Mucosa of descending colon (tissue), 3 donors: ENCODE data around the gene SLC66A3. TPM values are rescaled to one million over a fixed set of nuclear protein-coding genes. Genes with fewer than 3 reads are reported as not detected.
A peak's percentile ranks its signal among the peaks of the same experiment; 100 is the strongest.

ENCODE experiments used
- ATAC-seq: fragments of 200-7000 bp; cut with Tn5 transposase; one replicate; pipeline ENCODE4 v1.9.1; 2020; ENCODE audit warnings: mild to moderate bottlenecking, moderate library complexity
- DNase-seq, 3 donors: peaks; one replicate each; pipeline ENCODE4 v3.0.0-alpha.2; 2020
- H3K36me3 ChIP-seq: fragments of 200-600 bp; one replicate; pipeline ENCODE4 v1.8.0; 2021; ENCODE audit warnings: low read depth, mild to moderate bottlenecking
- H3K4me1 ChIP-seq: fragments of 200-600 bp; one replicate; pipeline ENCODE4 v1.8.0; 2021; ENCODE audit warnings: low read depth, mild to moderate bottlenecking
- H3K4me3 ChIP-seq: fragments of 200-600 bp; one replicate; pipeline ENCODE4 v1.8.0; 2021; ENCODE audit warnings: mild to moderate bottlenecking
- H3K9me3 ChIP-seq: fragments of 200-600 bp; one replicate; pipeline ENCODE4 v1.8.0; 2021; ENCODE audit warnings: mild to moderate bottlenecking
- intact Hi-C, 2 donors: fragments of 100-400 bp; cut with DNase I in 1 of 2; cut with micrococcal nuclease in 1 of 2; formaldehyde crosslinking; loops; one replicate each; pipeline versions ENCODE4 v1.11.0 to v1.11.1; 2022; cut with DNase I, micrococcal nuclease
- total RNA-seq, 3 donors: library from RNA; stranded (reverse); fragmentation: NEBNext Ultra II Directional in 2 of 3; extraction: Animal tissue kit (Norgen Biotek cat#: 25700) in 2 of 3; gene quantifications; one replicate each; pipeline versions ENCODE4 v1.2.1 to v1.2.4, GENCODE V29; 2021 to 2023
- TF ChIP-seq, protein P1 (sequence below): fragments of 200-600 bp; IDR thresholded peaks from one replicate; pipeline ENCODE4 v1.8.0; 2022; ENCODE audit warnings: antibody characterized with exemption, mild to moderate bottlenecking
- donor health status: DM: no; HTN: no; CAD: no; lungs with moderate emphysema.
- donor health status: DM: no; HTN: no; CAD: no.
- donor health status: DM: no; HTN: yes; CAD: no.

SLC66A3 gene
- total RNA-seq, 3 donors from 2014 or later, result 9.4 to 14.2 (median 12.1) TPM

GRCh38 chr2:11124760-11125068 is 30.6 kb upstream of the SLC66A3 start:
- TF ChIP-seq, protein P1, sequence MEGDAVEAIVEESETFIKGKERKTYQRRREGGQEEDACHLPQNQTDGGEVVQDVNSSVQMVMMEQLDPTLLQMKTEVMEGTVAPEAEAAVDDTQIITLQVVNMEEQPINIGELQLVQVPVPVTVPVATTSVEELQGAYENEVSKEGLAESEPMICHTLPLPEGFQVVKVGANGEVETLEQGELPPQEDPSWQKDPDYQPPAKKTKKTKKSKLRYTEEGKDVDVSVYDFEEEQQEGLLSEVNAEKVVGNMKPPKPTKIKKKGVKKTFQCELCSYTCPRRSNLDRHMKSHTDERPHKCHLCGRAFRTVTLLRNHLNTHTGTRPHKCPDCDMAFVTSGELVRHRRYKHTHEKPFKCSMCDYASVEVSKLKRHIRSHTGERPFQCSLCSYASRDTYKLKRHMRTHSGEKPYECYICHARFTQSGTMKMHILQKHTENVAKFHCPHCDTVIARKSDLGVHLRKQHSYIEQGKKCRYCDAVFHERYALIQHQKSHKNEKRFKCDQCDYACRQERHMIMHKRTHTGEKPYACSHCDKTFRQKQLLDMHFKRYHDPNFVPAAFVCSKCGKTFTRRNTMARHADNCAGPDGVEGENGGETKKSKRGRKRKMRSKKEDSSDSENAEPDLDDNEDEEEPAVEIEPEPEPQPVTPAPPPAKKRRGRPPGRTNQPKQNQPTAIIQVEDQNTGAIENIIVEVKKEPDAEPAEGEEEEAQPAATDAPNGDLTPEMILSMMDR, result no peak
- no peak overlapping the region for H3K4me3 ChIP-seq
- ATAC-seq (no peak), DNase-seq (no peak)
- intact Hi-C loops, result loop anchor here (2.0 to 5.0 kb wide), 2 partner anchors 292 kb away; no protein-coding TSS in a partner anchor
- peaks cover 2% of the 10 kb centered on the region for H3K4me1 ChIP-seq
- no peaks in the 10 kb centered on the region for H3K9me3 ChIP-seq
- H3K36me3 ChIP-seq, result no peaks in the 10 kb centered on the region

- TF ChIP-seq, protein P1, result no peak
- Histone ChIP-seq H3K9me3 (no peaks in the 10 kb centered on the region), H3K36me3 (no peaks in the 10 kb centered on the region), H3K4me1 (peaks cover 17% of the 10 kb centered on the region), H3K4me3 (no peak overlapping the region)
- intact Hi-C loops, result no loop called here
- ATAC-seq (no peak), DNase-seq (no peak)
These were observed 27.5 kb upstream of the SLC66A3 start for GRCh38 chr2:11127761-11128160.

DNA sequence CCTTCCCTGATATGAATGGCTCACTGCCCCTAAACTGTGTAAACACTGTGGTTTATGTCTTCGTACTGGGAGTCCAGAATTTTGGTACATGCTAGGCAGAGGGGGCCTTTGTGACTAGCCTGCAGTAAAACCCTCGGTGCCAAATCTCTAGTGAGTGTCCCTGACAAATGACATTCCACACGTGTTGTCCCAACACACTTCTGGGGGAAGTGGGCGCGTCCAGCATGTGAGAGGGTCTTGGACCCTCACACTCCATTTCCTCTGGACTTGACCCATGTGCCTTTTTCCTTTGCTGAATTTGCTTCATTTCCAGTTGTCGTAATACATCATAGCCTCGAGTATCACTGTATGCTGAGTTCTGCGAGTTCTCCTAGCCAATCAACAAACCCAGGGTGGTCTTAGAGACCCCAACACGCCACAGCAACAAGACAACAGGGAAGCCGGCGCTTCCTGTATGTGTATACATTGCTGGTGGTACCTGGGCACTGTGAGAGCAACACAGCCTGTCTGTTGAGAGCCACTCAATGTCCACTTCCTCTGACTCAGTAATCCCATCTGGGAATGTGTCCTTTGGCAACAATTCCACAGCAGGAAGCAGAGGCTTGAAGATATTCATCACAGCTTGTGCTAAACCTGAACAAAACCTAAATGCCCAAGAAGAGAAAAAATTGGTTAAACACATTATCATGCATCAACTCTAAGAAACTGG is 26.9 kb upstream of the SLC66A3 start:
- Histone ChIP-seq H3K36me3 (no peaks in the 10 kb centered on the region), H3K9me3 (no peaks in the 10 kb centered on the region), H3K4me1 (peaks cover 17% of the 10 kb centered on the region), H3K4me3 (no peak overlapping the region)
- DNase-seq, result no peak
- ATAC-seq, result no peak
- TF ChIP-seq, protein P1, result no peak
- intact Hi-C loops, result no loop called here

DNA sequence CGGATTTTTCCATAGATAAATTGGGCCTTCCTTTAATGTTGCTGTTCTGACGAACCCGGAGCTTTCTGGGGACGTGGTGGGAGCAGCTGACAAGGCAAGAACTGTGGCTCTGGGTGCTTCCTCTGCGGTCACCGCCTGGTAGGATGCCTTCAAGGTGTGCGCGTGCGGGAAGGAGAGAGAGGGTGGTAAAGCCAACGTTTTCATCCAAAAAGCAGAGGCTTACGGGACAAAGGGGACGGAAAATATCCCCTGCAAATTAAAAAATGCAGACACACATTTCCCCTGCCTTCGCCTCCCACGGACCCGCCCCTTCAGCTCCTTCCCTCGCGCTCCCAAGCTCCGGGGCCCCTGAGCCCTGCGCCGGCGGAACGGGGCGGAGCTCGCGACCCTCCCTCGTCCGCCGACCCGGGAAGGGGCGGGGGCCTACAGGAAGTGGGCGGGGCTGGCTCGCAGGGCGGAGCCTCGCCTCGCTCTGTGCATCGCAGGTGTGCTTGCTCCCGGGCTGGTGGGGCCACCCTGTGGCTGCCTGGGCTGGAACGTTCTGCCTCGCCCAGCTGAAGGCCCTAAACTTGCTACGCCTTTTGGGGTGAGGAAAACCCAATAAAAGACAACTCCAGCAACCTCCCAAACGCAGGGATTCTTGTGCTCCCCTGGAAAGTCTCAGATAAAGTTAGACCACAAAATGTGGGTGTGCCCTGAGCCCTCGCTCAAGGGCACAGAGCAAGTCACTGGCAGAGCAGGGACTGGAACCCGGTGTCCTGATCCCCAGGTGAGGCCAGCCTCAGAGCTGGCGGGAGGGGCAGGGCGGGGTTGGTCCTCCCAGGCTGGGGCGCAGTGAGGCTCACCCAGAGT is 25.4 kb upstream of the SLC66A3 start:
- intact Hi-C loops, result loop anchor here in 1 of 2 donors (10.0 kb wide), 1 partner anchor 285 kb away; no protein-coding TSS in a partner anchor
- DNase-seq (peak; percentile 86 to 92 (median 91)), ATAC-seq (peak; percentile 81)
- H3K4me3 ChIP-seq, result no peak overlapping the region
- TF ChIP-seq, protein P1, result no peak
- peaks cover 17% of the 10 kb centered on the region for H3K4me1 ChIP-seq
- H3K9me3 ChIP-seq, result no peaks in the 10 kb centered on the region
- H3K36me3 ChIP-seq, result no peaks in the 10 kb centered on the region

DNA sequence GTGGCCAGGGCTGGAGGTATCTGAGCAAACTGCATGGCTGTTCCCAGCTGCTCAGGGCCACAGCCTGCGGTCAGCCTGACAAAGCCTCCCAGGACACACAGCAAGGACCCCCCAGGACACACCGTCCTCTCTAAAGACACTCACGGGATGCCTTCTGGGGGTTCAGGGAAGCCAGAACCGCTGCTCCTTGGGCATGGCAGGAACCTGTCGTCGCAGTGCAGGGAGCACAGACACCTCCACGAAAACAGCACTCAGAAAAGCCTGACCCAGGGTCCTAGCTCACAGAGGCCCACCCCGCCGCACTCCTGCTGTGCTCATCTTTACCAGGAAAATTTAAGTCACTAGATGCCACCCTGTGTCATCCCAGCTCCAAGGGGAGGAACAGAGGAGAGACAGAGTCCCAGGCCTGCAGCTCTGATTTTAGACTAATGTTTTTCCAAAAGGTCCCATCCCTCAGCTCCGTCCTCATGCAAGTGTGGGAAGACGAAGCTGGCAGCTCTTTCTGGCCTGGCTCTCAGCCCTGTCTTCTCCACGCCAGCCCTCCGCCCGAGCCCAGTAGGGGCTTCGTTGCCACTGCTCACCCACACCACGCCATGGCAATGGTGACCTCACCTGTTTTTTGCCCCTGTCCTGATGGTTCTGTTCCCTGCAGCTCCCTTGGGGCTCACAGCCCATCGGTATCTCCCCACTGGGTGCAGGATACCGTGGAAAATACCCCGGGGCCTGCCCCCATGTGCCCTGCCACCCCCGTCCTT is 23.9 kb upstream of the SLC66A3 start:
- intact Hi-C loops, result loop anchor here in 1 of 2 donors (10.0 kb wide), 1 partner anchor 283 kb away; no protein-coding TSS in a partner anchor
- no peaks in the 10 kb centered on the region for H3K9me3 ChIP-seq
- DNase-seq (peak in 1 of 3 donors; percentile 32), ATAC-seq (no peak)
- H3K36me3 ChIP-seq, result no peaks in the 10 kb centered on the region
- H3K4me3 ChIP-seq, result no peak overlapping the region
- H3K4me1 ChIP-seq, result peaks cover 17% of the 10 kb centered on the region
- TF ChIP-seq, protein P1, result no peak
